ENCODE measurements around the gene UHRF1. TPM values are rescaled to one million over a fixed set of nuclear protein-coding genes. Genes with fewer than 3 reads are reported as not detected.

UHRF1 gene
- total and polyA plus RNA-seq, 2 of the 13 experiments (the other 11 are each of a cell fraction or from before 2014, with no cell fraction given), result 6.8 to 78.4 TPM

DNA sequence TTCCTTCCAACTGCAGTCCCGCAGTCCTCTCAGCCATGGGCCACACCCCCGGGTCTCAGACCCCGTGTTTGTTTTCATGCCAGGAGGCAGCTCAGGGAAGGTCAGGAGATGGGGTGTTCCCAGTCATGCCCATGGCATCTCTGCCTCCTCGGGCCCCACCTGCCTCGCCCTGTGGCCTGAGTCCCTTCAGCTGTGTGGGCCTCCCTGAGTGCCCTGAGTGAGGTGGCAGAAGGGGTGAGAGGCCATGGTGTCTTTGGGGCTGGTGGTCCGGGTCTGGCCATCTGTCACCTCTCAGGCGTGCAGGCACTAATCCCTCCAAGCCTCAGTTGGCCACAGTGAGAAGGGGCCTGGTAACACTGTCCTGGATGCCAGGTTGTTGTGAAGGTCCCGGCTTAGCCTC lies 48.7 kb downstream of the UHRF1 start:
- no peaks in the 10 kb centered on the region for H3K79me2 ChIP-seq (ENCODE audit: insufficient read depth, low read length)
- no peaks in the 10 kb centered on the region for H3K4me1 ChIP-seq (ENCODE audit: insufficient read depth, low read length)
- no peak overlapping the region for H3K4me2 ChIP-seq (ENCODE audit: low read depth, low read length)
- H4K20me1 ChIP-seq (ENCODE audit: insufficient read depth, low read length), result no peaks in the 10 kb centered on the region
- no peak overlapping the region for H3K27ac ChIP-seq (ENCODE audit: extremely low read length, insufficient read depth, low read length)
- in situ Hi-C loops (cut with HindIII; ENCODE audit: extremely low pct_ligation_motif_present, low pct_unique_long_range_greater_than_20kb) (no loop called here), intact Hi-C loops (cut with micrococcal nuclease; ENCODE audit: unreplicated experiment) (no loop called here)
- no peak overlapping the region for H3K9ac ChIP-seq (ENCODE audit: insufficient read depth, low read depth, low read length)
- no TSS peak for BruUV-seq (replicated peaks)
- no peak for FAIRE-seq
- POLR2A ChIA-PET, result interaction anchor here (1.2 to 1.4 kb wide), 2 partner anchors 11 kb away, joined by 3 read pairs; partner anchors contain the start of gene KDM4B
- 98% methylated on average over 5 of the region's 8 CpGs for WGBS (ENCODE audit: low lambda C conversion rate)
- no peak overlapping the region for H3K4me3 ChIP-seq (replicated peaks in 1 of 3; ENCODE audit: insufficient read depth in 1 of 3, low read depth in 2 of 3, low read length in 3 of 3)
- H3K27me3 ChIP-seq (ENCODE audit: control insufficient read depth in 1 of 2, insufficient read depth in 2 of 2, low read length in 2 of 2), result no peaks in the 10 kb centered on the region; a peak in 1 of 5 replicates
- DNase-seq (ENCODE audit: low spot score), result no peak
- ATAC-seq, result no peak
- peaks cover 24 to 57% of the 10 kb centered on the region in 2 experiments; a peak in 4 of 5 replicates for H3K36me3 ChIP-seq (replicated peaks in 1 of 2; ENCODE audit: control insufficient read depth in 1 of 2, insufficient read depth in 2 of 2, low read length in 2 of 2)
- TF ChIP-seq ZNF773 (CRISPR knock-in tag; IDR thresholded peaks at IDR 0.05; ENCODE audit: borderline replicate concordance) (no peak), ZBED4 (CRISPR knock-in tag; IDR thresholded peaks at IDR 0.05; ENCODE audit: borderline replicate concordance) (no peak), DR1 (CRISPR knock-in tag; IDR thresholded peaks at IDR 0.05) (no peak), KDM5A (IDR thresholded peaks at IDR 0.05; ENCODE audit: borderline replicate concordance, low read length) (no peak), SSRP1 (CRISPR knock-in tag; IDR thresholded peaks at IDR 0.05) (no peak), NCOA1 (CRISPR knock-in tag; IDR thresholded peaks at IDR 0.05) (no peak), ZNF589 (CRISPR knock-in tag; conservative IDR thresholded peaks at IDR 0.05) (no peak), KLF6 (CRISPR knock-in tag; IDR thresholded peaks at IDR 0.05) (no peak), JUND (CRISPR knock-in tag; IDR thresholded peaks at IDR 0.05) (no peak), JUNB (CRISPR knock-in tag; IDR thresholded peaks at IDR 0.05; ENCODE audit: borderline replicate concordance) (no peak), TEAD3 (CRISPR knock-in tag; optimal IDR thresholded peaks at IDR 0.05; ENCODE audit: borderline replicate concordance) (no peak), MED13 (CRISPR knock-in tag; IDR thresholded peaks at IDR 0.05) (no peak), STAT5B (CRISPR knock-in tag; IDR thresholded peaks at IDR 0.05) (no peak), ATF7-NPFF (CRISPR knock-in tag; IDR thresholded peaks at IDR 0.05; ENCODE audit: low read depth) (no peak), ZNF383 (CRISPR knock-in tag; IDR thresholded peaks at IDR 0.05; ENCODE audit: borderline replicate concordance) (no peak), RFXANK (CRISPR knock-in tag; IDR thresholded peaks at IDR 0.05) (no peak), U2AF1 (optimal IDR thresholded peaks at IDR 0.05; ENCODE audit: low read depth, low read length) (no peak)
- CTCF ChIA-PET (ENCODE audit: low intra/inter-chr PET ratio, low total read pairs), result no interaction called here
- no peaks in the 10 kb centered on the region for H3K9me3 ChIP-seq (ENCODE audit: low read length)
- H2AFZ ChIP-seq (ENCODE audit: low read length), result no peak overlapping the region
